IPS DF 6.9 (cell line): ENCODE data around the gene ECE2.

Experiments used
- DNase-seq: peaks from one replicate; pipeline ENCODE4 v3.0.0-alpha.2; 2013; ENCODE audit warnings: low read depth, low spot score
- H3K27ac ChIP-seq: one replicate; pipeline ENCODE4 v1.5.1; 2013; ENCODE audit warnings: low read length, control low read depth
- H3K27me3 ChIP-seq: 2 replicates; pipeline ENCODE4 v1.6.1; 2013; ENCODE audit warnings: mild to moderate bottlenecking, low read length; ENCODE audit not compliant: control insufficient read depth, insufficient read depth
- H3K36me3 ChIP-seq: 2 replicates; pipeline ENCODE4 v1.6.1; 2013; ENCODE audit warnings: low read length; ENCODE audit not compliant: control insufficient read depth, insufficient read depth
- H3K4me1 ChIP-seq: 2 replicates; pipeline ENCODE4 v1.6.1; 2013; ENCODE audit warnings: low read length; ENCODE audit not compliant: control insufficient read depth, insufficient read depth
- H3K4me3 ChIP-seq: 2 replicates; pipeline ENCODE4 v1.5.1; 2013; ENCODE audit warnings: mild to moderate bottlenecking, low read length
- H3K9me3 ChIP-seq: 2 replicates; pipeline ENCODE4 v1.6.1; 2013; ENCODE audit warnings: low read length, inconsistent platforms; ENCODE audit not compliant: control insufficient read depth, insufficient read depth
- WGBS: extraction: QIAGEN DNeasy Blood & Tissue Kit; methylation state at CpG from one replicate; pipeline ENCODE4 v1.1.7; 2013; ENCODE audit warnings: mixed read lengths, missing lambda C conversion rate; ENCODE audit not compliant: insufficient read length, insufficient coverage; 5-methylcytosine and 5-hydroxymethylcytosine counted together

The ECE2 gene

GRCh38 chr3:184314363-184314699 lies 38.5 kb downstream of the ECE2 start, which contains the start of gene EIF4G1:
EIF4G1 (plus strand) TSS chr3:184314606; CDS start chr3:184315797, 1,191 bp downstream.
- DNase-seq, result no peak
- Histone ChIP-seq H3K4me3 (peak within 1 kb of the TSS; percentile 95), H3K27me3 (no peaks in the 10 kb centered on the region), H3K9me3 (no peaks in the 10 kb centered on the region), H3K36me3 (peaks cover 3% of the 10 kb centered on the region; the same call in 1 of the 2 replicates), H3K4me1 (no peaks in the 10 kb centered on the region), H3K27ac (no peak within 1 kb of the TSS)
- WGBS, result no CpG with 5 or more reads among the region's 40 CpGs

- Histone ChIP-seq H3K27me3 (no peaks in the 10 kb centered on the region), H3K9me3 (no peaks in the 10 kb centered on the region), H3K36me3 (peaks cover 3% of the 10 kb centered on the region), H3K4me3 (peak overlapping the region; percentile 95), H3K27ac (no peak overlapping the region), H3K4me1 (no peaks in the 10 kb centered on the region)
- no peak for DNase-seq
- no CpG with 5 or more reads among the region's 89 CpGs for WGBS
Measured at GRCh38 chr3:184314700-184315542, 39.1 kb downstream of the ECE2 start.

GRCh38 chr3:184315543-184315867 lies 39.7 kb downstream of the ECE2 start:
- Histone ChIP-seq H3K27ac (no peak overlapping the region), H3K36me3 (peaks cover 9% of the 10 kb centered on the region), H3K4me1 (no peaks in the 10 kb centered on the region), H3K4me3 (peak overlapping the region; percentile 95), H3K9me3 (no peaks in the 10 kb centered on the region), H3K27me3 (no peaks in the 10 kb centered on the region)
- no CpG with 5 or more reads among the region's 6 CpGs for WGBS
- no peak for DNase-seq

- Histone ChIP-seq H3K4me1 (no peaks in the 10 kb centered on the region), H3K36me3 (peaks cover 14% of the 10 kb centered on the region), H3K27ac (no peak overlapping the region), H3K27me3 (no peaks in the 10 kb centered on the region), H3K4me3 (peak overlapping the region; percentile 95; the same call in 1 of the 2 replicates), H3K9me3 (no peaks in the 10 kb centered on the region)
- no peak for DNase-seq
- no CpG with 5 or more reads among the region's 16 CpGs for WGBS
Measured at GRCh38 chr3:184315871-184316661, 40.2 kb downstream of the ECE2 start.

GRCh38 chr3:184316792-184317191 lies 41.0 kb downstream of the ECE2 start:
- no peaks in the 10 kb centered on the region for H3K4me1 ChIP-seq
- H3K27me3 ChIP-seq, result no peaks in the 10 kb centered on the region
- no peak overlapping the region for H3K27ac ChIP-seq
- WGBS, result no CpG with 5 or more reads among the region's 7 CpGs
- no peaks in the 10 kb centered on the region for H3K9me3 ChIP-seq
- no peak overlapping the region for H3K4me3 ChIP-seq
- peaks cover 22% of the 10 kb centered on the region for H3K36me3 ChIP-seq
- DNase-seq, result no peak

- no CpG with 5 or more reads among the region's 5 CpGs for WGBS
- H3K27me3 ChIP-seq, result no peaks in the 10 kb centered on the region
- no peak overlapping the region for H3K4me3 ChIP-seq
- no peak overlapping the region for H3K27ac ChIP-seq
- H3K36me3 ChIP-seq, result peaks cover 24% of the 10 kb centered on the region
- no peaks in the 10 kb centered on the region for H3K4me1 ChIP-seq
- H3K9me3 ChIP-seq, result no peaks in the 10 kb centered on the region
- DNase-seq, result no peak
Measured at GRCh38 chr3:184317201-184317600, 41.4 kb downstream of the ECE2 start.

GRCh38 chr3:184320104-184320445 lies 44.3 kb downstream of the ECE2 start:
- Histone ChIP-seq H3K4me3 (no peak overlapping the region), H3K36me3 (peaks cover 50% of the 10 kb centered on the region), H3K4me1 (no peaks in the 10 kb centered on the region), H3K27ac (no peak overlapping the region), H3K9me3 (no peaks in the 10 kb centered on the region), H3K27me3 (no peaks in the 10 kb centered on the region)
- no peak for DNase-seq
- no CpG with 5 or more reads among the region's 4 CpGs for WGBS

- DNase-seq, result no peak
Measured at GRCh38 chr3:184321666-184322065, 45.8 kb downstream of the ECE2 start.

GRCh38 chr3:184322731-184323487 lies 47.1 kb downstream of the ECE2 start:
- no peaks in the 10 kb centered on the region for H3K9me3 ChIP-seq
- DNase-seq, result no peak
- peaks cover 75% of the 10 kb centered on the region for H3K36me3 ChIP-seq
- no peaks in the 10 kb centered on the region for H3K27me3 ChIP-seq
- no peaks in the 10 kb centered on the region for H3K4me1 ChIP-seq
- WGBS, result no CpG with 5 or more reads among the region's 20 CpGs
- H3K4me3 ChIP-seq, result no peak overlapping the region
- no peak overlapping the region for H3K27ac ChIP-seq

More at GRCh38 chr3:184321666-184322065, 45.8 kb downstream of the ECE2 start:
- Histone ChIP-seq H3K4me1 (no peaks in the 10 kb centered on the region), H3K36me3 (peaks cover 66% of the 10 kb centered on the region), H3K27ac (no peak overlapping the region), H3K9me3 (no peaks in the 10 kb centered on the region), H3K27me3 (no peaks in the 10 kb centered on the region), H3K4me3 (no peak overlapping the region)
- no CpG with 5 or more reads among the region's 5 CpGs for WGBS

- no peak overlapping the region for H3K4me3 ChIP-seq
- no peak overlapping the region for H3K27ac ChIP-seq
- peaks cover 80% of the 10 kb centered on the region for H3K36me3 ChIP-seq
- no peaks in the 10 kb centered on the region for H3K4me1 ChIP-seq
- DNase-seq, result no peak
- no peaks in the 10 kb centered on the region for H3K9me3 ChIP-seq
- no peaks in the 10 kb centered on the region for H3K27me3 ChIP-seq
- no CpG with 5 or more reads among the region's 8 CpGs for WGBS
Measured at GRCh38 chr3:184323696-184324095, 47.9 kb downstream of the ECE2 start.
